Fibroblast of mammary gland (primary cell): ENCODE data around the gene DPYSL4.

Experiments used
- DNase-seq: peaks from one replicate; pipeline ENCODE4 v3.0.0-alpha.2; 2010; ENCODE audit warnings: low read depth
- H3K4me3 ChIP-seq: 2 replicates; pipeline ENCODE4 v1.5.1; 2011; ENCODE audit warnings: low read depth, mild to moderate bottlenecking, low read length, moderate library complexity; ENCODE audit not compliant: control insufficient read depth
- CTCF ChIP-seq: conservative IDR thresholded peaks from 2 replicates; pipeline ENCODE4 v1.5.1; 2011; ENCODE audit warnings: low read depth, low read length, inconsistent platforms; ENCODE audit not compliant: control insufficient read depth, insufficient read depth

DPYSL4 gene

GRCh38 chr10:132207536-132208461 is 21.1 kb downstream of the DPYSL4 start:
- H3K4me3 ChIP-seq: no peak overlapping the region
- DNase-seq: no peak
- no peak for TF ChIP-seq CTCF

GRCh38 chr10:132208462-132209050 is 21.8 kb downstream of the DPYSL4 start:
- no peak for DNase-seq
- no peak overlapping the region for H3K4me3 ChIP-seq

GRCh38 chr10:132209130-132209529 is 22.4 kb downstream of the DPYSL4 start:
- TF ChIP-seq CTCF: no peak
- no peak for DNase-seq
- H3K4me3 ChIP-seq: no peak overlapping the region

More at GRCh38 chr10:132208462-132209050, 21.8 kb downstream of the DPYSL4 start:
- TF ChIP-seq CTCF: no peak

GRCh38 chr10:132209978-132210530 is 23.3 kb downstream of the DPYSL4 start:
- DNase-seq: no peak
- no peak overlapping the region for H3K4me3 ChIP-seq
- no peak for TF ChIP-seq CTCF

GRCh38 chr10:132210766-132211165 is 24.0 kb downstream of the DPYSL4 start:
- H3K4me3 ChIP-seq: no peak overlapping the region
- no peak for TF ChIP-seq CTCF
- no peak for DNase-seq

- no peak for DNase-seq
- TF ChIP-seq CTCF: no peak
- no peak overlapping the region for H3K4me3 ChIP-seq
Measured at GRCh38 chr10:132211246-132211645, 24.5 kb downstream of the DPYSL4 start.
